ENCODE results near the gene SHMT2. TPM values are rescaled to one million over a fixed set of nuclear protein-coding genes. Genes with fewer than 3 reads are reported as not detected.

SHMT2 gene
- total RNA-seq, 1 donor: 199 TPM

DNA sequence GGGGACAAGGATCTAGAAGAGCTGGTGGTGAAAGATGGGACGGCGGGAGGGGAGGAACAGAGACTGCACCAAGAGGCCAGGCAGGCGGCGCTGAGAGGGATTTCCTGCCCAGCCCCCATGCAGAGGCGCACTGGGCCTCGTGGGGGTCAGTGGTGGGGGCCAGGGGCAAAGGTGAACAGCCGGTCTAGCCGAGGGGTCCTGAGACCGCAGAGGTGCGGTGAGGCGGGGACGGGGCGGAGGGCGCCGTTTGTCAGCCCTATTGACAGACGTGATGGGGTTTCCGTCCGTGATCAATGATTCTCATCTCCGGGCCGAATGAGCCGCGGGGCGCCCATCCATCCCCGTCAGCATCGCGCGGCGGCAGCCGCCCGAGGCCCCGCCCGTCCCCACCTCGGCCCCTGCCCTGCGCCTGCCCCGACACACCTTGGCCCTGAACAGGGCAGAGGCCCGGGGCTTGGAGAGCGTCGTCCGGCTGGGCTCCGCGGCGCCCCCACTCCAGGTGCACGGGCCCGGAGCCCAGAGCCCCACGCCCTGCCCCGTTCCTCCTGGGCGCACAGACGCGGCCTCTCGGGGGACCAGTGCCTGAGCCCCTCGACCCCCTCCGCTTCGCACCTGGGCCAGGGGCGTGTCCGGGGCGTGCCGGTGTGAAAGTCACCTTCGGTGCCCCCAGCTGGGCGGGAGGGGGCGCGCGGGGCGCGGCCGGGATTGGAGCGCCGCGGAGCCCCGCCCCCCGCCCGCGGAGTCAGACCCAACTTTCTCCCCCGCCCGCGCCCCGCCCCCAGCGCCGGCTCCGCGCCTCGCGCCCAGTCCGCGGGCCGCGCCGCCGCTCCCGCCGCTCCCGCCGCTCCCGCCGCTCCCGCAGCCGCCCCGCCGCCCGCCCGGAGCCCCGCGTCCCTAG lies 13.2 kb upstream of the SHMT2 start, which contains the start of gene NXPH4:
NXPH4 (plus strand) TSS at position 781 of the 898 bp plus-strand sequence. CDS start 176 bp downstream, outside the sequence.
- peak within 1 kb of the TSS; percentile 60 for H3K4me3 ChIP-seq (ENCODE audit: low read depth, low read length)
- TF ChIP-seq, protein P1, sequence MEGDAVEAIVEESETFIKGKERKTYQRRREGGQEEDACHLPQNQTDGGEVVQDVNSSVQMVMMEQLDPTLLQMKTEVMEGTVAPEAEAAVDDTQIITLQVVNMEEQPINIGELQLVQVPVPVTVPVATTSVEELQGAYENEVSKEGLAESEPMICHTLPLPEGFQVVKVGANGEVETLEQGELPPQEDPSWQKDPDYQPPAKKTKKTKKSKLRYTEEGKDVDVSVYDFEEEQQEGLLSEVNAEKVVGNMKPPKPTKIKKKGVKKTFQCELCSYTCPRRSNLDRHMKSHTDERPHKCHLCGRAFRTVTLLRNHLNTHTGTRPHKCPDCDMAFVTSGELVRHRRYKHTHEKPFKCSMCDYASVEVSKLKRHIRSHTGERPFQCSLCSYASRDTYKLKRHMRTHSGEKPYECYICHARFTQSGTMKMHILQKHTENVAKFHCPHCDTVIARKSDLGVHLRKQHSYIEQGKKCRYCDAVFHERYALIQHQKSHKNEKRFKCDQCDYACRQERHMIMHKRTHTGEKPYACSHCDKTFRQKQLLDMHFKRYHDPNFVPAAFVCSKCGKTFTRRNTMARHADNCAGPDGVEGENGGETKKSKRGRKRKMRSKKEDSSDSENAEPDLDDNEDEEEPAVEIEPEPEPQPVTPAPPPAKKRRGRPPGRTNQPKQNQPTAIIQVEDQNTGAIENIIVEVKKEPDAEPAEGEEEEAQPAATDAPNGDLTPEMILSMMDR (IDR thresholded peaks at IDR 0.05; ENCODE audit: insufficient read depth, low read depth, low read length): no peak
- no peak for DNase-seq (ENCODE audit: low read depth)

DNA sequence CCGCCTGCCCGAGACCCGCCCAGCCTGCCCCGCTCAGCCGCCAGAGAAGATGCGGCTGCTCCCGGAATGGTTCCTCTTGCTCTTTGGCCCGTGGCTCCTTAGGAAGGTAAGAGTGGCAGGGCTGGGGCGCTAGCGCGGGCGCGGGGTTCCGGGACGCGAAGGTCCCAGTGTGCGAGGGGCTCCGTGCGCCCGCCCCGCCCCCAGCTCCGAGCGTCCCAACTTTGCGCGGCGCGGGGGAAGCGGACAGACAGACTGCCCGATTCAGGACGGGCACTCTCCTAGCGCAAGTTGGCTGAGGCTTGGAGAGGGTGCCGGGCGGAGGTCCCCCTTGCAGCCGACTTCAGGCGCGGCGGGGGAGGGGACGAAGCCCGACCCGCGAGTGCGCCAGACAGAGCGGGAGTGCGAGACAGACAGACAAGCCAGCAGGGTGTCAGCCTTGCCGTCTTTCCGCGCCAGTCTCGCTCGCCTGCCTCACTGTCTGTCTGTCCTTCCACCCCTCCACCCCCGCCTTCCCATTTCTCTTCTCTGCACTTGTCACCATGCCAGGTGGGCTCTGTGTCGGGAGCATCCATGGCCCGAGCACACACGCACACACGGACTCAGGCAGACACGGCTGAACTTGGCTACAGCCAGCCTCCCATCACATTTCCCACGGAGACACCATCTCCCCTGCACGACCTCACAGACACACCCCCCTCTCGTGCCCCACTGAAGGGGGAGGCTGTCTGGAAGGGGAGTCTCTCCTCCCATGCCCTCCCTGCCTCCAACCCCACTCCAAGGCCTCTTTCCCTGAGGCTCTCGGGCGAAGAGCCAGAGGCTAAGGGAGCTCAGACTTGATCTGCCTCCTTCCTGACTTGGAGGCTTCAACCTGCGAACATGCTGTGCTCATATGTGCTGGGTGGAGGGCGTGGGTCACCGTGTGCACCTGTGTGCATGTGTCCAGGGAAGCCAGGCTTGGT lies 12.3 kb upstream of the SHMT2 start:
- peak; percentile 13 for DNase-seq (ENCODE audit: low read depth)
- TF ChIP-seq, protein P1 (IDR thresholded peaks at IDR 0.05; ENCODE audit: insufficient read depth, low read depth, low read length): no peak
- H3K4me3 ChIP-seq (ENCODE audit: low read depth, low read length): peak overlapping the region; percentile 60

DNA sequence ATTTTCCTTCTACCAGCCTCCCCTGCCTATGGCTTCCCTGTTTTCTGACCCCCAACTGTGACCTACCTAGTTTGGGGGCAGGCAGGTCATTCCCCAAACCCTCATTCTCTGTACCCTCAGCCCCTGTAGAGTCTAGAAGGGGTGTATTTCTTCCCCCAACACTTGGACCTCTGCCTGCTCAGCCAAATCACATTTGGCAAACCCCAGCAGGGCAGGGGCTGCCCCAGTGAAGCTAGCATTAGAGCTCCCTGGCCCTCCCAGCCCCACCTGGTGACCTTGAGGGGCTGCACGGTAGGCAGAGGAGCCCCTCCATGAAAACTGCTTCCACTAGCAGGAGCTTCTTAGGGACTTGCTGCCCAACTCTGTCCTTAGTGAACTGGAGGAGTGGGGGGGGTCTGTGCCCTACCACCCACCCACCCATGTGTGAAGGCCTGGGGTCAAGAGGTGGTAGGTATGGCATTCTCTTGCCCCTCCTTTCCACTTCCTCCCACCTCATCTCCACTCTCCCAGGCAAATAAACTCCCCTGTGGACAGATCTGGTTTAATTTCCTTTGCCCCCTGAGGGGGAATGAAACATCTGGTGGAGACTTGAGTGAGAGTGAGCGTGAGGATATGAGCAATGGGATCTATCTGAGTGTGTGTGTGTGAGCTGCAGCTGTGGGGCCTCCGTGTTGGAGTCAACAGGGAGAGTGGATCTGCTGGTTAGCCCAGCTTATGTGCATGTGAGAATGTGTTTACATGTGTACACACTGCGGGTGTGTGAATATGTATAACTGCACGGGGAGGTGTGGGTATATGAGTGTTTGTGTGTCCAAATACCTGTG lies 11.3 kb upstream of the SHMT2 start:
- no peak overlapping the region for H3K4me3 ChIP-seq (ENCODE audit: low read depth, low read length)
- no peak for DNase-seq (ENCODE audit: low read depth)
- TF ChIP-seq, protein P1 (IDR thresholded peaks at IDR 0.05; ENCODE audit: insufficient read depth, low read depth, low read length): no peak

DNA sequence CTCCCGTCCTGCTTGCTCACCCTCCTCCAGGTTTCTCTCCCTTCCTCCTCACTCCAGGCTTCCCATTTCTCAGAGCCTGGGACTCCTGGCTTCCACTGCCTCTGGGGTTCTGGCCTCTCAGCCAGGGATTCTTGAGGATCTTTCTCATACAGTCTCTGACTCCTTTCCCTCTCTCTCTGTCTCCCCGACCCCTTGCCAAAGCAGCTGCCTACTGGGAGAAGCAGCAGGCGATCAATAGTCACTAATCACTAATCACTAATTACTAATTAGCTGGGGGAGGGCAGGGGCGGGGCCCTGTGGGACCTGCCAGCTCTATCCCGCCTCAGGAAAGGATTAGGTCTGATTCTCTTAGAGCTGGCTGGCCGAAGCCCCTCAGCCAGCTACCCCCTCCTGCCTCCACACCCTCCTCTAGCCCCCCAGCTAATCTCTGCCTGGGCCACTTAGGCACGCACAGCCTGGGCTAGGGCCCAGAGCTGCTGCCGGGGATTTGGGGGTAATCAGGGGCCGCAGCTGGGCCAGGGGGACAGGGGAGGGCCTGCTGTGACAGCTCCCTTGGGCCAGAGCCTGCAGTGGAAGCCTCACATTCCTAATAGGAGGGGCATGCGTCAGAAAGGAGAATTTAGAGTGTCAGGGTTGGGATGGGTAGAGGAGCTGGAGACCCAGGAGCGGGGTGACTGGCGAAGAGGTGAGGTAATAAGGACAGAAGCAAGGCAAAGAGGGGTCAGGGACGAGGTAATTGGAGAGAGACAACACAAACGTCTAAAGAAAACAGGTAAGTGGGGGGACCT lies 10.1 kb upstream of the SHMT2 start:
- H3K4me3 ChIP-seq (ENCODE audit: low read depth, low read length): no peak overlapping the region
- no peak for DNase-seq (ENCODE audit: low read depth)
- TF ChIP-seq, protein P1 (IDR thresholded peaks at IDR 0.05; ENCODE audit: insufficient read depth, low read depth, low read length): no peak

DNA sequence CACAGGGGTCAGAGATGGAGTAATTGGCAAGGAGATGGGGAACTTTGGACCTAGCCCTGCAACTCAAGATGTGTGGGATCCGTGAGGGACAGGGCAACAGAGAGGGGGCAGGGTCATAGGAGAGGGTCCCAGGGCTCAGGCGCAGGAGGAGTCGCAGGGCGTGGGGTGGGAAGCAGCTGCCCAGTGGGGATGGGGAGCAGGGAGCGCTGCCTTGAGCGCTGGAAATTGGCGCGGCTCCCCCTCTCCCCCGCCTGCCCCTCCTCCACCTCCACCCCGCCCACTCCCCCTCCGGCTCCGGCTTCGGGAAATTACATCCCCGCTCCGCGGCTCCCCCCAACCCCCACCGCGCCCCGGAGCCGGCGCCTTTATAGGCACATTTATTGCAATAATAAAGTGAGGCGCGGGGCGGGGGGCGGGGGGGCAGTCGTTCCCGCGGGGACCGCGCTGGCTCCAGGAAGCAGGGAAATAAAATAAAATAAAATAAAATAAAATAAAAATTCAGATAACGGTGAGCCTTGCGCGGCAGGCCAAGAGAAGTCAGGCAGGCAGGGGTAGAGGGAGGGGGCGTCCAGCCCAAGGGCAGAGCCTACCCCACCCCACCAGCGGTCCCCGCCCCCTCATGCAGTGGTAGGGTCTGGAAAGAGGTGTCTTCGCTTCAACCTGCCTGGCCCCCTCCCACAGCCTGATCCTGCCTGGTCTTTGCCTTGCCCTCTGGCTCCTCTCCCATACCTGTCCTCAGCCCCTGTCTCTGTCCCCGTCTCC lies 9.3 kb upstream of the SHMT2 start:
- H3K4me3 ChIP-seq (ENCODE audit: low read depth, low read length): no peak overlapping the region
- no peak for DNase-seq (ENCODE audit: low read depth)
- TF ChIP-seq, protein P1 (IDR thresholded peaks at IDR 0.05; ENCODE audit: insufficient read depth, low read depth, low read length): no peak

All from fibroblast of villous mesenchyme (primary cell).